Fibroblast of the aortic adventitia (primary cell): ENCODE measurements around the gene USP6NL. TPM values are rescaled to one million over a fixed set of nuclear protein-coding genes. Genes with fewer than 3 reads are reported as not detected.
A peak's percentile ranks its signal among the peaks of the same experiment; 100 is the strongest.

Experiments used
- DNase-seq: peaks from one replicate; pipeline ENCODE4 v3.0.0-alpha.2; 2010; ENCODE audit warnings: low read depth
- H3K4me3 ChIP-seq: 2 replicates; pipeline ENCODE4 v1.5.1; 2011; ENCODE audit warnings: low read depth, mild to moderate bottlenecking, control low read depth, low read length, moderate library complexity
- CTCF ChIP-seq: IDR thresholded peaks from 2 replicates; pipeline ENCODE4 v1.5.1; 2011; ENCODE audit warnings: mild to moderate bottlenecking, low read length, control low read depth, inconsistent platforms; ENCODE audit not compliant: insufficient read depth
- total RNA-seq: library from RNA; depleted of rRNA; stranded (reverse); fragments of >200 nt; gene quantifications from 2 replicates; pipeline ENCODE4 v1.2.3, GENCODE V29; 2012; ENCODE audit warnings: low replicate concordance

The USP6NL gene
- total RNA-seq, 1 donor: 15.2 TPM

GRCh38 chr10:11581213-11581612 is 30.2 kb downstream of the USP6NL start:
- peak; percentile 6 for DNase-seq
- H3K4me3 ChIP-seq: no peak overlapping the region

DNA sequence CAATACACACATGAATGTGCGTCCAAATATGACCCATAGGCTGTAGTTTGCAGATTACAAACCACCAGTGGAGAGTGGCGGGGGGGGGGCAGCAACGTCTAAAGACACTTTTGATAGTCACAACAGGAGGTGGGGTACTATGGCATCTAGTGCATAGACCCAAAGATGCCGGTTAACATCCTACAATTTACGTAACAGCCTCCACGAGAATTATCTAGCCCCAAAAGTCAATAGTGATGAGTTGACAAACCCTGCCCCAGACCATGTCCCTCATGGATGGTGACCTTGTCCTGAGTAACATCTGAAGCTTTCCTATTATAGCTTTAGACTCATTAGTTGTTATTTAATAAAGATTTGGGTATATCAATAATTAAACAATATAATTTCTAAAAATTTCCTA is 31.6 kb downstream of the USP6NL start:
- TF ChIP-seq CTCF: no peak
- no peak overlapping the region for H3K4me3 ChIP-seq
- DNase-seq: no peak

More at GRCh38 chr10:11581213-11581612, 30.2 kb downstream of the USP6NL start:
- TF ChIP-seq CTCF: no peak

DNA sequence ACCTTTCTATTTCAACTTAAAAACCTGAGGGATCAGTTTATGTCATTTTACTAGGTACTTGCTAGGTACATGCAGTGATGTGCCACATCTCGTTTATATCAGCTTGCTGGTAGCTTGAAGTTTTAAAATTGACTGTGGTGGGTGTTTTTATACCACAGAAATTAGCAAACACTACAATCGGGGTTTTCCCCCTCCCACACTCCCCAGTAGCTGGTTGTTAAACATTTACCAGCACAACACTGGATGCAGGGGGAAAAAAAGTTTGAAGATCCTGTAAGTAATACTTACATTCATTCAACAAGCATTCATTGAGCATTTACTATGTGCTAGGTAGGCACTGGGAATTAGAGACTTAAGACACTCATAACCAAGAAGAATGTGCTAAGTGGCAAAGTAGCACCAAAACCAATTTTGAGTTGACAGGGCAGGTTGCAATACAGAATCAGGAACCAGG is 32.6 kb downstream of the USP6NL start:
- no peak overlapping the region for H3K4me3 ChIP-seq
- DNase-seq: no peak
- no peak for TF ChIP-seq CTCF

- TF ChIP-seq CTCF: no peak
- H3K4me3 ChIP-seq: no peak overlapping the region
- no peak for DNase-seq
Measured at GRCh38 chr10:11576092-11576809, 35.2 kb downstream of the USP6NL start.

GRCh38 chr10:11573497-11573896 is 38.0 kb downstream of the USP6NL start:
- H3K4me3 ChIP-seq: no peak overlapping the region
- TF ChIP-seq CTCF: no peak
- DNase-seq: peak; percentile 66

- no peak for DNase-seq
- H3K4me3 ChIP-seq: no peak overlapping the region
Measured at GRCh38 chr10:11570751-11571150, 40.7 kb downstream of the USP6NL start.

More at GRCh38 chr10:11570751-11571150, 40.7 kb downstream of the USP6NL start:
- TF ChIP-seq CTCF: no peak
